ENCODE data around the gene PDE10A.
"Not testable (repeated sequence)": the region's sequence is repeated elsewhere in the genome, so short reads cannot be mapped to it uniquely, and the experiment has no call there.

- not testable (repeated sequence) for TF ChIP-seq CTCF, POLR2A (IDR thresholded peaks at IDR 0.05)
These were observed 54.5 kb downstream of the PDE10A start for GRCh38 chr6:165608577-165608976.

All from ovary (tissue), 3 donors.